ENCODE data around the gene SLC36A3. TPM values are rescaled to one million over a fixed set of nuclear protein-coding genes. Genes with fewer than 3 reads are reported as not detected.

SLC36A3 gene
- total RNA-seq, 4 donors from 2014 or later, result not detected

DNA sequence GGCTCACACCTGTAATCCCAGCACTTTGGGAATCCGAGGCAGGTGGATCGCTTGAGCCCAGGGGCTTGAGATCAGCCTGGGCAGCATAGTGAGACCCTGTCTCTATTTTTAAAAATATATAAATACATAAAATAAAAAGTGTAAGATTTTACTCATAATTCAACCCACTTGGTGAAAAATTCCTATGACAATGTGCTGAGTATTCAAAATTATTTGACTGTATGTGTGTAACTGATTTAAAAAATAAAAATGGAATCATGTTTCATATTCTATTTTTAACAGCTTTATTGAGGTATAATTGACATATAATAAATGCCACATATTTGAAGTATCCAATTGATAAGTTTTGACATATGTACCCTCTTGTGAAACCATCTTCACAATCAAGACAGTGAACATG is 27.8 kb downstream of the SLC36A3 start:
- no peak overlapping the region for H3K4me3 ChIP-seq
- DNase-seq (ENCODE audit: extremely low spot score), result no peak
- no peaks in the 10 kb centered on the region for H3K4me1 ChIP-seq
- 93% methylated on average over 2 of the region's 2 CpGs for WGBS
- TF ChIP-seq CTCF (IDR thresholded peaks at IDR 0.05) (no peak), EP300 (IDR thresholded peaks at IDR 0.05) (no peak)
- H3K27me3 ChIP-seq, result no peaks in the 10 kb centered on the region
- H3K36me3 ChIP-seq, result no peaks in the 10 kb centered on the region
- no peaks in the 10 kb centered on the region for H3K9me3 ChIP-seq
- intact Hi-C loops (cut with DNase I), result no loop called here
- no peak overlapping the region for H3K27ac ChIP-seq (replicated peaks in 1 of 4)

DNA sequence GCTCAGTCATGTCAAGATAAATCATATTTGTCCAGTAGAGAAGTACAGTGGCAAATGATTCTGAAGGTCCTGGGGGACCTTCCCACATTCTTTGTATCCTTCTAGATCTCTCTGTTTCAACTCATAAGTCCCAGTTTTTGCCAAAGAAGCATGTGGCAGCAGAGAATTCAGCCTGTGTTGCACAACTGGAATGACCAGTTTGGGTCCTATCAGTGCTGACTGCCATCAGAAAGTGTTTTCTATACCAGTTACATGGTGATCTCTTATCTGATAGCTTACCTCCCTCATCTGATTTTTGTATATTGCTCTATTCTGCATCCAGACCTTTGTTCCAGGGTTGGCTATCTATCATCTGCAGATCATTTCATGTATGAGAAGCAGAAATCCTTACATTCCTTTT is 28.9 kb downstream of the SLC36A3 start:
- intact Hi-C loops (cut with DNase I), result no loop called here
- no peak for DNase-seq (ENCODE audit: extremely low spot score)
- Histone ChIP-seq H3K27me3 (no peaks in the 10 kb centered on the region), H3K36me3 (peaks cover 0 to 11% (median 3%) of the 10 kb centered on the region in 4 donors), H3K9me3 (no peaks in the 10 kb centered on the region), H3K27ac (replicated peaks in 1 of 4) (no peak overlapping the region), H3K4me1 (no peaks in the 10 kb centered on the region), H3K4me3 (no peak overlapping the region)
- no peak for TF ChIP-seq POLR2AphosphoS5 (IDR thresholded peaks at IDR 0.05)
- TF ChIP-seq EP300 (IDR thresholded peaks at IDR 0.05), result no peak
- TF ChIP-seq CTCF (IDR thresholded peaks at IDR 0.05), result no peak
- TF ChIP-seq POLR2A (IDR thresholded peaks at IDR 0.05; ENCODE audit: low read depth), result no peak

GRCh38 chr5:151271336-151271735 is 32.2 kb downstream of the SLC36A3 start:
- H3K36me3 ChIP-seq, result peaks cover 10 to 44% (median 30%) of the 10 kb centered on the region in 4 donors
- TF ChIP-seq CTCF (IDR thresholded peaks at IDR 0.05) (no peak), POLR2AphosphoS5 (IDR thresholded peaks at IDR 0.05) (no peak), POLR2A (IDR thresholded peaks at IDR 0.05; ENCODE audit: low read depth) (no peak), EP300 (IDR thresholded peaks at IDR 0.05) (no peak)
- H3K4me3 ChIP-seq, result no peak overlapping the region

DNA sequence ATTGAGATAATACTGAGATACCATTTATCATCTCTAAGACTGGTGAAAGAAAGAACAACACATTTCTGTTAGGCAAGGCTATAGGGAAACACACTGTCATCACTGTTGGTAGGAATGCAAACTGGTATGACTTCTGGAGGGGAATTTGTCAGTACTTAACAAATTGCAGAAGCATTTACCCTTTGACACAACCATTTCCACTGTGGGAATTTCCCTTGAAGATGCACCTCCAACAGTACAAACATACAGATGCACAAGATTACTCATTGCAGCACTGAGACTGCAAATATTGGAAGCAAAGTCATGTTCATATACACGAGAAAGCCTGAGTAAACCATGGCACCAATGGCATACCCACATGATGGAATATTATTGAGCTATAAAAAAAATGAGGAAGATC is 33.0 kb downstream of the SLC36A3 start:
- no peak for DNase-seq (ENCODE audit: extremely low spot score)
- Histone ChIP-seq H3K27ac (replicated peaks in 1 of 4) (no peak overlapping the region), H3K4me1 (peaks cover 0 to 7% (median 0%) of the 10 kb centered on the region in 4 donors), H3K9me3 (no peaks in the 10 kb centered on the region), H3K27me3 (no peaks in the 10 kb centered on the region), H3K4me3 (no peak overlapping the region), H3K36me3 (peaks cover 10 to 50% (median 30%) of the 10 kb centered on the region in 4 donors)
- TF ChIP-seq POLR2AphosphoS5 (IDR thresholded peaks at IDR 0.05) (no peak), CTCF (IDR thresholded peaks at IDR 0.05) (no peak), EP300 (IDR thresholded peaks at IDR 0.05) (no peak), POLR2A (IDR thresholded peaks at IDR 0.05; ENCODE audit: low read depth) (no peak)
- intact Hi-C loops (cut with DNase I), result no loop called here
- WGBS, result 57% methylated on average over 1 of the region's 1 CpG

More at GRCh38 chr5:151271336-151271735, 32.2 kb downstream of the SLC36A3 start:
- H3K9me3 ChIP-seq, result no peaks in the 10 kb centered on the region
- no peaks in the 10 kb centered on the region for H3K27me3 ChIP-seq
- H3K27ac ChIP-seq (replicated peaks in 1 of 4), result no peak overlapping the region
- DNase-seq (ENCODE audit: extremely low spot score), result no peak
- intact Hi-C loops (cut with DNase I), result no loop called here
- peaks cover 0 to 7% (median 0%) of the 10 kb centered on the region in 4 donors for H3K4me1 ChIP-seq

GRCh38 chr5:151267491-151268260 is 35.9 kb downstream of the SLC36A3 start:
- WGBS, result 97% methylated on average over 11 of the region's 11 CpGs
- peaks cover 13 to 67% (median 32%) of the 10 kb centered on the region in 4 donors for H3K36me3 ChIP-seq
- no peaks in the 10 kb centered on the region for H3K9me3 ChIP-seq
- H3K27ac ChIP-seq (replicated peaks in 1 of 4), result no peak overlapping the region
- H3K4me1 ChIP-seq, result peaks cover 0 to 11% (median 4%) of the 10 kb centered on the region in 4 donors
- intact Hi-C loops (cut with DNase I), result no loop called here
- no peak for DNase-seq (ENCODE audit: extremely low spot score)
- TF ChIP-seq EP300 (IDR thresholded peaks at IDR 0.05) (no peak), CTCF (IDR thresholded peaks at IDR 0.05) (no peak), POLR2A (IDR thresholded peaks at IDR 0.05; ENCODE audit: low read depth) (no peak), POLR2AphosphoS5 (IDR thresholded peaks at IDR 0.05) (no peak)
- no peaks in the 10 kb centered on the region for H3K27me3 ChIP-seq
- H3K4me3 ChIP-seq, result no peak overlapping the region
